ENCODE results near the gene MRPS35. TPM values are rescaled to one million over a fixed set of nuclear protein-coding genes. Genes with fewer than 3 reads are reported as not detected.

Gene MRPS35
- total and polyA plus RNA-seq, 9 donors = 23.3 to 44.4 (median 35.5) TPM

DNA sequence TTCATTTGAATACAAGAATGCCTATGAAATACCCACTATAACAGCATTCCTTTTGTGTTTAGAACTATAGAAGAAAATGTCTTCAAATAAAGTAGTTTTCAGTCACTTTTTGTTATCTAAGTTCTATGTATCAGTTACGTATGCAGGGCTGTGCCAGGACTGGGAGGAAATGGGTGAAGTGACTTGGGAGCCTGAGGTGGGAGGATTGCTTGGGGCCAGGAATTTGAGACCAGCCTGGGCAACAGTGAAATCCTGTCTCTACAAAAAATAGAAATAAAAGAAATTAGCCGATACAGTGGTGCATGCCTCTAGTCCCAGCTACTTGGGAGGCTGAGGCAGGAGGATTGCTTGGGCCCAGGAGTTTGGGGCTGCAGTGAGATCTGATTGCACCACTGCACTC lies 92.3 kb downstream of the MRPS35 start:
- TF ChIP-seq POLR2A (IDR thresholded peaks at IDR 0.05) = no peak
- no peaks in the 10 kb centered on the region for H3K36me3 ChIP-seq
- no peaks in the 10 kb centered on the region for H3K9me3 ChIP-seq
- 81 to 92% (median 87%) methylated on average over 2 of the region's 2 CpGs for WGBS, 3 donors
- no peak overlapping the region for H3K4me3 ChIP-seq
- intact Hi-C loops (cut with DNase I) = no loop called here
- H3K27me3 ChIP-seq = no peaks in the 10 kb centered on the region
- no peaks in the 10 kb centered on the region for H3K4me1 ChIP-seq (ENCODE audit: insufficient read depth)
- no peak for DNase-seq
- no peak overlapping the region for H3K27ac ChIP-seq

DNA sequence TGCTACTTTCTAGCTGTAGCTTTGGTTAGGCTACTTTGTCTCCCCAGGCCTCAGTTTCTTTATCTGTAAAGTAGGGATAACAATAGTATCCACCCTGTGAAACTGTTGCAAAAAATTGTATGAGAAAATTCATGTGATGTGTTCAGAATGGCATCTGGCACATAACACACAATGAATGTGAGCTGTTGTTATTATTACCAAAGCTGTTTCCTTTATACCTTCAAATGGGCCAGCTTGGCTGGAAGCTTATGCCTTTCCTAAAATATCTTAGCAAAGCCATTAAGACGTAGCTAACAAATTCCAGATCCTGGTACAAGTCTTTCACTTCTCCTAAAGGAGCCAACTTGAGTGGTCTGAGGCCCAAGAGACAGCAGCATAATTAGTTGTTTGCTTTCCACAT lies 94.6 kb downstream of the MRPS35 start:
- intact Hi-C loops (cut with DNase I) = no loop called here
- 38 to 55% (median 38%) methylated on average over 1 of the region's 1 CpG for WGBS, 3 donors
- Histone ChIP-seq H3K9me3 (no peaks in the 10 kb centered on the region), H3K27ac (no peak overlapping the region), H3K27me3 (no peaks in the 10 kb centered on the region), H3K4me3 (no peak overlapping the region), H3K4me1 (ENCODE audit: insufficient read depth) (no peaks in the 10 kb centered on the region), H3K36me3 (no peaks in the 10 kb centered on the region)
- TF ChIP-seq POLR2A (IDR thresholded peaks at IDR 0.05) = no peak
- TF ChIP-seq EP300 (IDR thresholded peaks at IDR 0.05) = no peak
- TF ChIP-seq, protein P1, sequence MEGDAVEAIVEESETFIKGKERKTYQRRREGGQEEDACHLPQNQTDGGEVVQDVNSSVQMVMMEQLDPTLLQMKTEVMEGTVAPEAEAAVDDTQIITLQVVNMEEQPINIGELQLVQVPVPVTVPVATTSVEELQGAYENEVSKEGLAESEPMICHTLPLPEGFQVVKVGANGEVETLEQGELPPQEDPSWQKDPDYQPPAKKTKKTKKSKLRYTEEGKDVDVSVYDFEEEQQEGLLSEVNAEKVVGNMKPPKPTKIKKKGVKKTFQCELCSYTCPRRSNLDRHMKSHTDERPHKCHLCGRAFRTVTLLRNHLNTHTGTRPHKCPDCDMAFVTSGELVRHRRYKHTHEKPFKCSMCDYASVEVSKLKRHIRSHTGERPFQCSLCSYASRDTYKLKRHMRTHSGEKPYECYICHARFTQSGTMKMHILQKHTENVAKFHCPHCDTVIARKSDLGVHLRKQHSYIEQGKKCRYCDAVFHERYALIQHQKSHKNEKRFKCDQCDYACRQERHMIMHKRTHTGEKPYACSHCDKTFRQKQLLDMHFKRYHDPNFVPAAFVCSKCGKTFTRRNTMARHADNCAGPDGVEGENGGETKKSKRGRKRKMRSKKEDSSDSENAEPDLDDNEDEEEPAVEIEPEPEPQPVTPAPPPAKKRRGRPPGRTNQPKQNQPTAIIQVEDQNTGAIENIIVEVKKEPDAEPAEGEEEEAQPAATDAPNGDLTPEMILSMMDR (IDR thresholded peaks at IDR 0.05) = no peak
- no peak for DNase-seq

Small RNA genes lying within 50 kb of the gene (small RNA-seq; reads per million reads assigned to genes)
- gene RF00019 = not detected

Other genes starting within 250 kb of the MRPS35 start
- gene PPFIBP1, start 186.6 kb upstream of the MRPS35 start, total RNA-seq = 100 to 1,000 TPM; 105 to 216 (median 162) TPM
- gene PPFIBP1, start 186.6 kb upstream of the MRPS35 start, polyA plus RNA-seq = 10 to 100 TPM; 61.3 to 93.9 TPM
- gene REP15, start 14.4 kb upstream of the MRPS35 start, total RNA-seq = 1 to 10 TPM in 6 of 7 donors, under 1 TPM in 1; 0.57 to 3.5 (median 2.1) TPM
- 1 to 10 TPM; 2.5 to 3.1 TPM for gene REP15, start 14.4 kb upstream of the MRPS35 start, polyA plus RNA-seq
- gene KLHL42, start 69.4 kb downstream of the MRPS35 start, total RNA-seq = 10 to 100 TPM; 10.1 to 28.4 (median 18.9) TPM
- 10 to 100 TPM in 1 of 2 donors, 1 to 10 TPM in 1; 7.0 to 16.4 TPM for gene KLHL42, start 69.4 kb downstream of the MRPS35 start, polyA plus RNA-seq
- gene MANSC4, start 69.4 kb downstream of the MRPS35 start, total RNA-seq = under 1 TPM in 3 of 7 donors, not detected in 4; 0.20 to 0.36 (median 0.32) TPM
- gene MANSC4, start 69.4 kb downstream of the MRPS35 start, polyA plus RNA-seq = under 1 TPM; 0.10 to 0.25 TPM

Data from ovary (tissue), 9 donors.